ENCODE results near the gene RHOF.

DNA sequence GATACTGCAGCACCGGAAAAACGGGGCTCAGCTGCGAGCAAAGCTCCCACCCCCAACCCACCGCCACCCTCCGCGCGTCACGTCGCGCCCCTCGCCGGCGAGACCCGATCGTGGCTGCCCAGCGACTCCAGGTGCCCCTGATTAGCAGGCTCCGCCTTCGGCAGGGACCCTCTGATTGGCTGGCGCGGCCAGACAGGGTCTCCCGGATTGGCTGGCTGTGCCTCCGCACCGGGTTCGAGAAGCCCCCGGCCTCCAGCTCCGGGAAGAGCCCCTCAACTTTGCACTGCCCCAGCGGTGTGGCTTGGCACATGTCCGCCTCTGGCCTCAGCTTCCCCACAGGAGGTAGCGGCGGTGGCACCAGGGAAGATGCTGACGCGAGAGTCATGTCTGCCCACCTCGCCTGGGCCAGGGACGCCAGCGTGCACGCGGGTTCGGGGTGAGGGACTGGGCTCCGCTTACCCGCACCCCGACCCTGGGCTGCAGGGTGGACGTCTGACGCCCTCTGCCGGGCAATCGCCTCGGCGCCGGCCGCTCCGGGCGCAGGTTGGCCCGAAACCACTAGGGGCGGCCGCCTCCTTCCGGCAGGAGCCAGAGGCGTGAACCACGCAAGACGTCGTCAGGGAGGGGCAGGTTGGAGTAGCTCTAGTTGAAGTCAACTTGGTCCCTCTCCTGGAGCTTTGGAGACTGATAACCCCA, 498 bp upstream of the RHOF start:
- TF ChIP-seq, protein P1, sequence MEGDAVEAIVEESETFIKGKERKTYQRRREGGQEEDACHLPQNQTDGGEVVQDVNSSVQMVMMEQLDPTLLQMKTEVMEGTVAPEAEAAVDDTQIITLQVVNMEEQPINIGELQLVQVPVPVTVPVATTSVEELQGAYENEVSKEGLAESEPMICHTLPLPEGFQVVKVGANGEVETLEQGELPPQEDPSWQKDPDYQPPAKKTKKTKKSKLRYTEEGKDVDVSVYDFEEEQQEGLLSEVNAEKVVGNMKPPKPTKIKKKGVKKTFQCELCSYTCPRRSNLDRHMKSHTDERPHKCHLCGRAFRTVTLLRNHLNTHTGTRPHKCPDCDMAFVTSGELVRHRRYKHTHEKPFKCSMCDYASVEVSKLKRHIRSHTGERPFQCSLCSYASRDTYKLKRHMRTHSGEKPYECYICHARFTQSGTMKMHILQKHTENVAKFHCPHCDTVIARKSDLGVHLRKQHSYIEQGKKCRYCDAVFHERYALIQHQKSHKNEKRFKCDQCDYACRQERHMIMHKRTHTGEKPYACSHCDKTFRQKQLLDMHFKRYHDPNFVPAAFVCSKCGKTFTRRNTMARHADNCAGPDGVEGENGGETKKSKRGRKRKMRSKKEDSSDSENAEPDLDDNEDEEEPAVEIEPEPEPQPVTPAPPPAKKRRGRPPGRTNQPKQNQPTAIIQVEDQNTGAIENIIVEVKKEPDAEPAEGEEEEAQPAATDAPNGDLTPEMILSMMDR (IDR thresholded peaks at IDR 0.05) = peak; percentile 100
- TF ChIP-seq POLR2A (IDR thresholded peaks at IDR 0.05) = no peak

Data from breast epithelium (tissue), 3 donors.